ENCODE measurements around the gene UNC5A.

The UNC5A gene

DNA sequence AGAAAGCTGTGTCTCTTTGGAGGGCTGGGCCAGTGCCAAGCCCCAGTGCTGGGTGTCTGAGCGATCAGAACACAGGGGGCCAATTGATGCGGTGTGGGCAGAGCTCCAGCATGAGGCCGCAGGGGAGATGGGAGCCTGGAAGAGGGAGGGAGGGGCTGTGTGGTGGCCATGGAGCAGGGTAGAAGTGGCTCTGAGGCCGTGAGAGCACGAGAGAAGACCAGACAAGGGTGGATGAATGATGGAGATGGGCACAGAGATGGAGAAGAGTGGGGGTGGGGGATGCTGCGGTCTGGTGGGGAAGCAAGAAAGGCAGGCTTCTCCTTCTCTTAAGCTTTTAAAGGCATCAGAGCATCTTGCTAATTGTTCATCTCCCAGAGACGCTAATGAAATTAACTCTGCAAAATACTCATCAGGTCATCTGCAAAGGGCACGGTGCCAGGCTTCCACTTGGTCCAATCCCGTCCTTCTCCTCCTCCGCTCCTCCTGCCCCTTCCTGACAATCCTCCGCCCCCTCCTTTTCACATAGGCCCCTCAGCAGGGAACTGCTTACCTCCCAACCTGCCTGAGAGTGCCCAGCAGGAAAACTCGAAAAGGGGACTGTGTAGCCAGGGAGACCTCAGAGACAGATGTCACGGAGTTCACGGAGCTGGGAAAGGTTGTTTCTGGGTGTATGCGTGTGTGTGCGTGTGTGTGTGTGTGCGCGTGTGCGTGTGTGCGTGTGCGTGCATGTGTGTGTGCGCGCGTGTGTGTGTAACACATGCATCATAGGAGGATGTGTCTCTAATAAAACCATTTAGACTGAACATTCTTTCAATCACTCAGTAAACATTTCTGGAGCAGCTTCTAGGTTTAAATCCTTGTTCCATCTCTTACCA, 7.1 kb upstream of the UNC5A start:
- no peak overlapping the region for H3K4me2 ChIP-seq
- peaks cover 0 to 31% (median 7%) of the 10 kb centered on the region in 11 experiments; a peak in 9 of 22 replicates for H4K20me1 ChIP-seq
- H3K27me3 ChIP-seq: peaks cover 27 to 55% (median 39%) of the 10 kb centered on the region in 11 experiments
- no peak overlapping the region for H3K27ac ChIP-seq
- H3K4me3 ChIP-seq: no peak overlapping the region
- TF ChIP-seq Cebpa-rat (IDR thresholded peaks at IDR 0.05): no peak
- H3K9ac ChIP-seq: no peak overlapping the region
- H3K9me3 ChIP-seq (replicated peaks in 1 of 11): no peaks in the 10 kb centered on the region
- H3K4me1 ChIP-seq: no peaks in the 10 kb centered on the region
- H3K36me3 ChIP-seq: no peaks in the 10 kb centered on the region

DNA sequence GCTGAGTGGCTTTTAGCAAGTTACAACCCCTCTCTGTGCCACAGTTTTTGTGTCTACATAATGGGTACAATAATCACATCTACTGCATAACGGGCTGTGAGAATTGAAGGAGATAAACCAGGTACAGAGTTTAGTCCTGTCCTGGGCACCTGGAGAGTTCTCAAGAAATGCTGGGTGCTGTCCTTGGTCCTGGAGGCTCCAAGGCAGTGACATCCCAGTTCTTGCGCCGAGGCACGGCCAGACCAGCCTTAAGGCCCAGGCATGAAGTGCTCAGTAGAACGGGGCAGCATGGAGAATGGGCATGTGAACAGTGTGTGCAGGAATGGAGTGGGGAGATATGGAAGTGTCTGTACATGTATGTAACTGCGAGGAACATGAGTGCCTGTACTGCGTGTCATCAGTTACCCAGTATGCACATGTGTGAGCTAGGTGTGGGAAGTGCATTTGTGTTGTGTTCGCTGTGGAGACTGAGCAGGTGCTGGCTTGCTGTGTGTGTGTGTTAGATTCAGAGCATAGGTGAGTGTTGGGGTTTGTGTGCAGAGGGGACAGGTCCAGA, 6.3 kb upstream of the UNC5A start:
- no peaks in the 10 kb centered on the region for H3K4me1 ChIP-seq
- no peaks in the 10 kb centered on the region for H3K9me3 ChIP-seq (replicated peaks in 1 of 11)
- H3K4me3 ChIP-seq: no peak overlapping the region
- H3K36me3 ChIP-seq: no peaks in the 10 kb centered on the region
- no peak overlapping the region for H3K4me2 ChIP-seq
- H3K27me3 ChIP-seq: peaks cover 35 to 59% (median 46%) of the 10 kb centered on the region in 11 experiments
- TF ChIP-seq Cebpa-rat (IDR thresholded peaks at IDR 0.05): no peak
- peaks cover 0 to 38% (median 6%) of the 10 kb centered on the region in 11 experiments; a peak in 13 of 22 replicates for H4K20me1 ChIP-seq
- no peak overlapping the region for H3K27ac ChIP-seq
- H3K9ac ChIP-seq: no peak overlapping the region

DNA sequence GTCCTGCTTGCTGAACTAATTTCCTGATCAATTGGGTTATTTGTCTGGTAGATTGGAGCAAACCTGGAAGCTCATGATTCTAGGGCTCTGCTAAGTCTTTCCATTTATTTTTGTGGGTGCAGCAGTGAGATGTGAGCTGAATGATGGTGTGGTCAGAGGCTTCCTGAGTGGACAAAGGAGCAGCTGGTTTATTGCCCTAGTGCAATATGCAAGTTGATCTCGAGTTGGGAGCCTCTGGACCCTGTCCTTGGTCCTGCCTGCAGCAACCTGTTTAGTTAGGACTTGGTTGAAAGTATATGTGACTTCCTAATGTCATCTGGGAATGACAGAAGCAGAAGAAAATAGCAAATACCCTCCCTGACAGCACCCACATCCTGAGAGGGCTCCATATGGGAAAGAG, 4.2 kb upstream of the UNC5A start:
- no peak overlapping the region for H3K27ac ChIP-seq
- H3K4me1 ChIP-seq: peaks cover 16 to 18% (median 17%) of the 10 kb centered on the region in 10 experiments
- no peak for TF ChIP-seq Cebpa-rat (IDR thresholded peaks at IDR 0.05)
- no peak overlapping the region for H3K4me3 ChIP-seq
- peaks cover 56 to 80% (median 67%) of the 10 kb centered on the region in 11 experiments for H3K27me3 ChIP-seq
- no peak overlapping the region for H3K9ac ChIP-seq
- no peak overlapping the region for H3K4me2 ChIP-seq
- no peaks in the 10 kb centered on the region for H3K9me3 ChIP-seq (replicated peaks in 1 of 11)
- H4K20me1 ChIP-seq: peaks cover 0 to 58% (median 25%) of the 10 kb centered on the region in 11 experiments; a peak in 17 of 22 replicates
- no peaks in the 10 kb centered on the region for H3K36me3 ChIP-seq

DNA sequence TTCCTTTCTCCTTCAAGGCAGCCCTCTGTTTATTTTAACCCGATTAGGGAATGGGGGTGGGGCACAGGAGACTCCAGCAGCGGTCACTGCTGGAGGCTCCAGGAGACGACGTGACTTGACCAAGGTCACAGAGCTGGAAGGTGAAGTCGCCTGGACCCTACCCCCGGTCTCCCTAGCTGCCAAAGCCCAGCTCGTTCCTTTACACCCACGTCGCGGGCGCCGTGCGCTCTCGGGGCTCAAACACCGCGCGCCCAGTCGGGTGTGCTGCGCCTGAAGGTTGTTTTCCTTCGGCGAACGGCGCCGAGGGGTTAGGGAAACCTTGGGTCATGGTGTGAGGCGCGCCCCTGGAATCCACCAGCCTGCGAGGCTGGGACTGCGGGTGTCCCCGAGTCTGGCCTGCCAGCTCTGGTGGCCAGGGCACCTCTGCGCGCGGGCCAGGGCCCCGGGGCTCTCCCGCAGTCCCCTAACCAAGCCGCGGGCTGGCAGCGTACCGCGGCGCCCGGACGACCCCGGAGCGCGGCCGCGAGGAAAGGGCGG, 747 bp upstream of the UNC5A start:
- Histone ChIP-seq H3K27me3 (peaks cover 91 to 98% (median 97%) of the 10 kb centered on the region in 11 experiments), H3K36me3 (no peaks in the 10 kb centered on the region), H3K4me1 (peaks cover 22 to 25% (median 23%) of the 10 kb centered on the region in 10 experiments), H3K4me2 (peak overlapping the region; percentile 93 to 99 (median 98)), H3K9ac (peak overlapping the region in 2 of 11 experiments; percentile 28 to 47; a peak in 2 of 22 replicates), H3K4me3 (peak overlapping the region; percentile 45 to 71 (median 61)), H3K27ac (no peak overlapping the region), H4K20me1 (peaks cover 0 to 87% (median 54%) of the 10 kb centered on the region in 11 experiments; a peak in 17 of 22 replicates), H3K9me3 (replicated peaks in 1 of 11) (no peaks in the 10 kb centered on the region)
- no peak for TF ChIP-seq Cebpa-rat (IDR thresholded peaks at IDR 0.05)

DNA sequence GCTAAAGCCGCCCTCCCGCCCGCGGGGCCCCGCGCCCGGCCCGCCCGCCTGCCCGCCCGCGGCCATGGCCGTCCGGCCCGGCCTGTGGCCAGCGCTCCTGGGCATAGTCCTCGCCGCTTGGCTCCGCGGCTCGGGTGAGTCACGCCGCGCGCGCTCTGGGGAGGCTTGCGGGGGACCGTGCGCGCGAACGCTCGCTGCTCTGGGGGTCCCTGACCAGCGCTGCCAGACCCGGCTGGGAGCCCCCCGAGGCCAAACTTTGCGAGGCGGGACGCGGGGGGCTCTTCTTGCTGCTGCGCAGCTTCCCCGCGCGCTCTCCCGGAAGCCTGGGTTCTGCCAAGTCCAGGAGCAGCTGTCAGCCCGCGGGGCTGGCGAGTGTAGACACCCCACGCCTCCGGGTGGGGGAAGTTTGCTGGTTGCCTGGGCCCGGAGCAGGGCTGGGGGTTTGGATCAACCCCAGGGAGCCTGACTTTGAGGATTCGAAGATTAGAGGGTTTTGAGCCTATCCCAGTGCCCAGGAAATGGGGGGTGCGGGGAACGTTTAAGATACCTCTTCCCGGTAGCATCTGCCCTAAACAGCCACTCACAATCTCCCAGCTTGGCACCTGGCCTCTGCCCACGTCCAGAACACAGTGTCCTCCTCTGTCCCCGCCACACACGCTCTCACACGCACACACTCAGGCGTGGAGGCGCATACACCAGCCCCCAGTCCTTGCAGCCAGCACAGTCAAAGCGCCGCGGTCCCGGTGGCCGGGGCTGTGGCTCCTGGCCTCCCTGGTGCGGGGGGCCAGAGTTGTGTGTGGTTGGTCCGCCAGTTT, 535 bp downstream of the UNC5A start:
- Histone ChIP-seq H3K27me3 (peaks cover 98 to 100% (median 100%) of the 10 kb centered on the region in 11 experiments), H3K4me1 (peaks cover 22 to 25% (median 23%) of the 10 kb centered on the region in 10 experiments), H3K9me3 (replicated peaks in 1 of 11) (no peaks in the 10 kb centered on the region), H3K9ac (peak overlapping the region in 4 of 11 experiments; percentile 44 to 53 (median 46); a peak in 4 of 22 replicates), H3K36me3 (no peaks in the 10 kb centered on the region), H3K27ac (no peak overlapping the region), H3K4me2 (peak overlapping the region; percentile 93 to 99 (median 98)), H3K4me3 (peak overlapping the region; percentile 45 to 71 (median 61)), H4K20me1 (peaks cover 0 to 95% (median 66%) of the 10 kb centered on the region in 11 experiments; a peak in 17 of 22 replicates)
- TF ChIP-seq Cebpa-rat (IDR thresholded peaks at IDR 0.05): no peak

DNA sequence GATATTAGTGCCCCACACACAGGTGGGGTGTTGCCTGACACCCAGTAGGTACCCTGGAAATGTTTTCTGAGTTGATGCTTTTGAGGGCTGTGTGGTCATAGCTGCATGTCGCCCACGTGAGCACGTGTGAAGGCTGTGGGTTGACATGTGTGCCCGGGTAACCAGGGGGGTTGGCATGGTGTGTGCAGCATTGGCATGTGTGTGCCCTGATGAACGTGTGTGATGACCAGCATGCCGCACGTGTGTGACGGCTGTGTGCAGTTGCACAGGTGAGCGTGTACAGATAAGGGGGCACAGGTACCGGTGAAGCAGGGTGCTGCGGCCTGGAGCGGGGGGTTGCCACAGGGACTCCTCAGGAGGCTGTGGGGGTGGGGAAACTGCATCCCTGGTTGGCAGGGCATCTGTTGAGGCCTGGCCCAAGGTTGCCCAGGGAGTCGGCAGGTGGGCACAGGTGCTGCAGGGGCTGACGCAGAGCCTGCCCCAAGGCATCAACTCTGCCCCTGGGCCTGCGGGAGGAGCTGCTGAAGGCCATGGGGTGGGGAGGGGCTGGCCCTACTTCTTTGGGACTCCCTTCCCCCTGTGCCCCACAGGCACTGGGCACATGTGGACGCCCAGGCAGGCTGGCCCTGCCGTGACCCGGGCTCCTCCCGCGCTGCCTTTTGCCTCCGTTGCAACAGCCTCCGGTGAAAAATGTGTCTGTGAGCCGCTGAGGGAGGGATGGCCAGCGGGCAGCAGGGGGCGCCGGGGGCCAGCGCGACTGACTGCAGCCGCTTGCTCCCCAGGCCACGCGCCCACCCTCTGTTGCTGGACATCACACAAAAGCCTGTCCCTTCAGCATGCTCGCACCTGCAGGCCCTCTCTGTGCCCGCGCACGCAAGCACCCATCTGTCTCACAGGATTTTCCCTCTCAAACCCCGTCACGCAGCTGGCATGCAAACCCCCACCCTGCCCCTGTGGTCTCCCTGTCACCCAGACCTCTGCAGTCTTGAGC, 2.2 kb downstream of the UNC5A start:
- H4K20me1 ChIP-seq: peaks cover 0 to 95% (median 71%) of the 10 kb centered on the region in 11 experiments; a peak in 17 of 22 replicates
- no peak for TF ChIP-seq Cebpa-rat (IDR thresholded peaks at IDR 0.05)
- H3K4me2 ChIP-seq: no peak overlapping the region
- no peaks in the 10 kb centered on the region for H3K36me3 ChIP-seq
- H3K27me3 ChIP-seq: peaks cover 100% of the 10 kb centered on the region in 11 experiments
- H3K9me3 ChIP-seq (replicated peaks in 1 of 11): no peaks in the 10 kb centered on the region
- peaks cover 22 to 26% (median 23%) of the 10 kb centered on the region in 10 experiments for H3K4me1 ChIP-seq
- no peak overlapping the region for H3K4me3 ChIP-seq
- H3K9ac ChIP-seq: no peak overlapping the region
- no peak overlapping the region for H3K27ac ChIP-seq

DNA sequence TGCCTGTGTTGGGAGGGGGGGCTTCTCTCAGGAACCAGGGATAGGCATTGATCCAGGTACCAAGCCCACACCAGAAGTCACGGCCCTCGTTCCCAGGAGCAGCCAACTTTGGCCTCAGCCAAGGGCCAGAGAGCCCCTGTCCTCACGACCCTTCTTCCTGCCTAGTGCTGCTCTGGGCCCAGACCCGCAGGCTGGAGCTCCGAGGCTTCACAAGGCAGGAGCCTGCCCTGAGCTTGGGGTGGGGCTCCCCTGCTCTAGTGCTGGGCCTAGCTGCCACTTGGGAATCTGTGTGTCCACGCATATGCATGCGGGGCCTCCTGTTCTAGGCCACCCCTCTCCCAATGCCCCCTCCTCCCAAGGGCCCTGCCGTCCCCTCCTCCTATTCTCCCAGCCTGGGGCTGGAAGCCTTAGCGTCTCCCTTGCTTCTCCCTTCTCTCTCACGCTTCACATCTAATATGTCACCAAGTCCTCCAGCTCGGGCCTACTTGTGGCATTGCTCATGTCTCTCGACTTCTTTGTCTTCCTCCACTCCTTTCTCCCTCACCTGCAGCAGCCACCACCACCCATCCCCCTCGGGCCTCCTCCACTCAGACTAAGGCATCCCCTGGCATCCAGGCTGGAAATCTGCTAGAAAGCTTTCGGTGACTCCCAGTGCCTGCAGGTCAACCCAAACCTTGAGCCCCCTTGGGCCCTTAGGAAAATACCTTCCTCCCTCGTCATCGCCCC, 3.4 kb downstream of the UNC5A start:
- Histone ChIP-seq H3K4me1 (peaks cover 23 to 37% (median 31%) of the 10 kb centered on the region in 10 experiments), H3K9ac (no peak overlapping the region)

More for the DNA sequence above, 3.4 kb downstream of the UNC5A start:
- H3K27me3 ChIP-seq: peaks cover 100% of the 10 kb centered on the region in 11 experiments
- no peak overlapping the region for H3K4me2 ChIP-seq
- peaks cover 0 to 95% (median 81%) of the 10 kb centered on the region in 11 experiments; a peak in 17 of 22 replicates for H4K20me1 ChIP-seq
- H3K27ac ChIP-seq: no peak overlapping the region
- no peak for TF ChIP-seq Cebpa-rat (IDR thresholded peaks at IDR 0.05)
- no peaks in the 10 kb centered on the region for H3K9me3 ChIP-seq (replicated peaks in 1 of 11)
- H3K4me3 ChIP-seq: no peak overlapping the region
- H3K36me3 ChIP-seq: no peaks in the 10 kb centered on the region
